PC-9 (cell line): Measurements from ENCODE around the gene NRN1. TPM values are rescaled to one million over a fixed set of nuclear protein-coding genes. Genes with fewer than 3 reads are reported as not detected.

Experiments used
- BruUV-seq: library from RNA; stranded (reverse); fragments of 400-500 nt; replicated peaks from 2 replicates; lab custom pipeline; 2021; lab: Mats Ljungman, UMichigan
- CTCF ChIA-PET: fragments of 300-600 bp; sonication (Branson Sonifier 250); formaldehyde crosslinking; loops from one replicate; lab custom pipeline; 2022; ENCODE audit warnings: antibody characterized with exemption; lab: Charles Lee
- POLR2A ChIA-PET: fragments of 300-600 bp; sonication (Branson Sonifier 250); formaldehyde crosslinking; loops from one replicate; lab custom pipeline; 2022; ENCODE audit warnings: antibody characterized with exemption; ENCODE audit not compliant: unreplicated experiment; lab: Charles Lee
- DNase-seq, 2 experiments: peaks; one replicate each; pipeline versions ENCODE4 v3.0.0 to v3.0.0-alpha.2; 2015 to 2022; ENCODE audit warnings: mixed read lengths in 1 of 2
- H2AFZ ChIP-seq: fragments of 200-600 bp; sonication (generic); 2 replicates; pipeline ENCODE4 v1.8.1; 2017; ENCODE audit warnings: antibody characterized with exemption
- H3F3A ChIP-seq: fragments of 200-600 bp; sonication (generic); 2 replicates; pipeline ENCODE4 v1.8.1; 2017; ENCODE audit warnings: antibody characterized with exemption, mild to moderate bottlenecking, low read depth; ENCODE audit not compliant: insufficient read depth
- H3K27ac ChIP-seq: fragments of 200-600 bp; sonication (generic); 2 replicates; pipeline ENCODE4 v1.6.1; 2016; ENCODE audit warnings: mixed run types
- H3K27me3 ChIP-seq: fragments of 200-600 bp; sonication (generic); 2 replicates; pipeline ENCODE4 v1.6.1; 2016; ENCODE audit warnings: low read depth, mixed run types; ENCODE audit not compliant: insufficient read depth
- H3K36me3 ChIP-seq: fragments of 200-600 bp; sonication (generic); 2 replicates; pipeline ENCODE4 v1.6.1; 2016; ENCODE audit warnings: low read depth, mixed run types
- H3K4me1 ChIP-seq: fragments of 200-600 bp; sonication (generic); replicated peaks from 2 replicates; pipeline ENCODE4 v1.6.1; 2016; ENCODE audit warnings: mixed run types; ENCODE audit not compliant: insufficient read depth
- H3K4me2 ChIP-seq: fragments of 200-600 bp; sonication (generic); 2 replicates; pipeline ENCODE4 v1.6.1; 2017; ENCODE audit warnings: mixed run types
- H3K4me3 ChIP-seq: fragments of 200-600 bp; sonication (generic); 2 replicates; pipeline ENCODE4 v1.6.1; 2016; ENCODE audit warnings: mixed run types
- H3K79me2 ChIP-seq: fragments of 200-600 bp; sonication (generic); 2 replicates; pipeline ENCODE4 v1.6.1; 2017; ENCODE audit warnings: low read depth, mixed run types
- H3K9me2 ChIP-seq: fragments of 200-600 bp; sonication (generic); 2 replicates; pipeline ENCODE4 v1.8.1; 2017; ENCODE audit warnings: mild to moderate bottlenecking; ENCODE audit not compliant: insufficient read depth
- H3K9me3 ChIP-seq: fragments of 200-600 bp; sonication (generic); 2 replicates; pipeline ENCODE4 v1.8.1; 2016; ENCODE audit warnings: low read depth; ENCODE audit not compliant: insufficient read depth
- H4K20me1 ChIP-seq: fragments of 200-600 bp; sonication (generic); 2 replicates; pipeline ENCODE4 v1.8.1; 2017; ENCODE audit not compliant: insufficient read depth
- CTCF ChIP-seq: fragments of 200-600 bp; sonication (generic); conservative IDR thresholded peaks from 2 replicates; pipeline ENCODE4 v1.6.1; 2017; ENCODE audit warnings: mixed run types, antibody characterized with exemption, mild to moderate bottlenecking, moderate library complexity
- EZH2 ChIP-seq: fragments of 200-600 bp; sonication (generic); IDR thresholded peaks from 2 replicates; pipeline ENCODE4 v1.8.0; 2017; ENCODE audit warnings: antibody characterized with exemption, low read depth
- intact Hi-C: fragments of 100-400 bp; cut with micrococcal nuclease; formaldehyde crosslinking; loops from one replicate; pipeline ENCODE4 v1.10.0; 2022; ENCODE audit not compliant: unreplicated experiment
- total RNA-seq: library from RNA; stranded (reverse); gene quantifications from 2 replicates; pipeline ENCODE4 v1.2.3, GENCODE V29; 2021

The NRN1 gene
- total RNA-seq, 1 experiment from 2014 or later: not detected

- Histone ChIP-seq H3K4me1 (no peaks in the 10 kb centered on the region), H2AFZ (no peak overlapping the region), H3K36me3 (no peaks in the 10 kb centered on the region), H3K4me3 (no peak overlapping the region), H3K4me2 (no peak overlapping the region), H3K27ac (no peak overlapping the region), H3K27me3 (0 out of 2 replicates have a peak, but pooled peaks cover 1% of the 10 kb centered on the region), H3K9me3 (no peaks in the 10 kb centered on the region), H3K79me2 (no peaks in the 10 kb centered on the region), H3K9me2 (no peaks in the 10 kb centered on the region), H4K20me1 (no peaks in the 10 kb centered on the region), H3F3A (no peaks in the 10 kb centered on the region)
- TF ChIP-seq EZH2 (no peak), CTCF (no peak)
- CTCF ChIA-PET: no interaction called here
- POLR2A ChIA-PET: no interaction called here
- intact Hi-C loops: no loop called here
- no TSS peak for BruUV-seq
- DNase-seq: no peak
Observed at GRCh38 chr6:6039946-6040509, 33.3 kb upstream of the NRN1 start.

GRCh38 chr6:6037179-6037578 is 30.5 kb upstream of the NRN1 start:
- no peak for TF ChIP-seq EZH2
- Histone ChIP-seq H3K4me1 (no peaks in the 10 kb centered on the region), H3K9me3 (no peaks in the 10 kb centered on the region)

GRCh38 chr6:6033858-6034257 is 27.1 kb upstream of the NRN1 start:
- Histone ChIP-seq H3K27ac (no peak overlapping the region), H4K20me1 (no peaks in the 10 kb centered on the region), H3K4me2 (no peak overlapping the region), H2AFZ (no peak overlapping the region), H3K9me3 (no peaks in the 10 kb centered on the region), H3K9me2 (no peaks in the 10 kb centered on the region), H3K36me3 (no peaks in the 10 kb centered on the region), H3K79me2 (no peaks in the 10 kb centered on the region), H3F3A (no peaks in the 10 kb centered on the region), H3K4me1 (no peaks in the 10 kb centered on the region), H3K4me3 (no peak overlapping the region), H3K27me3 (peaks cover 24% of the 10 kb centered on the region; the same call in 1 of the 2 replicates)
- DNase-seq: no peak
- TF ChIP-seq EZH2: no peak
- TF ChIP-seq CTCF: no peak
- intact Hi-C loops: no loop called here
- ChIA-PET POLR2A (no interaction called here), CTCF (no interaction called here)
- no TSS peak for BruUV-seq

More at GRCh38 chr6:6037179-6037578, 30.5 kb upstream of the NRN1 start:
- no peaks in the 10 kb centered on the region for H3K9me2 ChIP-seq
- no peaks in the 10 kb centered on the region for H4K20me1 ChIP-seq
- H3K4me3 ChIP-seq: no peak overlapping the region
- no peaks in the 10 kb centered on the region for H3K79me2 ChIP-seq
- CTCF ChIA-PET: no interaction called here
- no TSS peak for BruUV-seq
- peaks cover 21% of the 10 kb centered on the region; the same call in 1 of the 2 replicates for H3K27me3 ChIP-seq
- H3K27ac ChIP-seq: no peak overlapping the region
- no peak overlapping the region for H2AFZ ChIP-seq
- POLR2A ChIA-PET: no interaction called here
- no peak for DNase-seq
- H3K36me3 ChIP-seq: no peaks in the 10 kb centered on the region
- no peak overlapping the region for H3K4me2 ChIP-seq
- no peaks in the 10 kb centered on the region for H3F3A ChIP-seq
- intact Hi-C loops: no loop called here
